ENCODE data around the gene IGFALS. TPM values are rescaled to one million over a fixed set of nuclear protein-coding genes. Genes with fewer than 3 reads are reported as not detected.

Gene IGFALS
- total RNA-seq, 1 donor from 2014 or later: 0.19 TPM

DNA sequence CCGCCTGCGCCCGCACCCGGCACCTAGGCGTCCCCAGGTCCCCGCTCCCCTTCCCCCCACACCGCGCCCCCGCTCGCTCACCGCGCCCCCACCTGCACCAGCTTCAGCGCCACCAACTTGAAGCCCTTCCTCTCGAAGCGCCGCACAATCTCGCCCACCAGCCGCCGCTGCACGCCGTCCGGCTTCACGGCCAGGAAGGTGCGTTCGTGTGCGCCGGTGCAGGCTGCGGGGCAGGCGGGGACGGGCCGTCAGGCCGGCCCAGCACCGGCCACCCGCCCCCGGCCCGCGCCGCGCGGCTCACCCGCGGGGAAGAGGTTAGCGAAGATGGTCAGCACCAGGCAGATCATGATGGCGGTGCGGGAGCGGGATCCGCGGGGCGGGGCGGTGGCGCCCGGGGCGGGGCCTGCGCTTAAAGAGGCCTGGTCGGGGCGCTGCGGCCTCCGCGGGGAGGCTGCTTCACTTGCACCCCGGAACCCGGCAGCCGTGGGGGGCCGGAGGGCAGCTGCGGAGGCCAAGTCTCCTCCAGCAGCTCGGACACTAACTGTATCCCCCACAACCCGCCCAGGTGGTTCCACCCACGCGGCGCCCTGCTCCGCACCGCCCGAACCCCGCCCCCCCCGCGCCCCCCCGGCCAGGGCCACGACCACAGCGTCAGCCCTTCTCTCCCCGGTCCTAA is 22.2 kb downstream of the IGFALS start, which contains the start of gene NME3:
TSS of gene NME3 (minus strand) at position 356 of the 676 bp plus-strand sequence. CDS start at position 347, 9 bp downstream.
- intact Hi-C loops (cut with DNase I): loop anchor here (5.0 kb wide), 1 partner anchor 64 kb away; the partner anchor contains the start of gene MAPK8IP3
- peak; percentile 92 for DNase-seq (ENCODE audit: low spot score)

DNA sequence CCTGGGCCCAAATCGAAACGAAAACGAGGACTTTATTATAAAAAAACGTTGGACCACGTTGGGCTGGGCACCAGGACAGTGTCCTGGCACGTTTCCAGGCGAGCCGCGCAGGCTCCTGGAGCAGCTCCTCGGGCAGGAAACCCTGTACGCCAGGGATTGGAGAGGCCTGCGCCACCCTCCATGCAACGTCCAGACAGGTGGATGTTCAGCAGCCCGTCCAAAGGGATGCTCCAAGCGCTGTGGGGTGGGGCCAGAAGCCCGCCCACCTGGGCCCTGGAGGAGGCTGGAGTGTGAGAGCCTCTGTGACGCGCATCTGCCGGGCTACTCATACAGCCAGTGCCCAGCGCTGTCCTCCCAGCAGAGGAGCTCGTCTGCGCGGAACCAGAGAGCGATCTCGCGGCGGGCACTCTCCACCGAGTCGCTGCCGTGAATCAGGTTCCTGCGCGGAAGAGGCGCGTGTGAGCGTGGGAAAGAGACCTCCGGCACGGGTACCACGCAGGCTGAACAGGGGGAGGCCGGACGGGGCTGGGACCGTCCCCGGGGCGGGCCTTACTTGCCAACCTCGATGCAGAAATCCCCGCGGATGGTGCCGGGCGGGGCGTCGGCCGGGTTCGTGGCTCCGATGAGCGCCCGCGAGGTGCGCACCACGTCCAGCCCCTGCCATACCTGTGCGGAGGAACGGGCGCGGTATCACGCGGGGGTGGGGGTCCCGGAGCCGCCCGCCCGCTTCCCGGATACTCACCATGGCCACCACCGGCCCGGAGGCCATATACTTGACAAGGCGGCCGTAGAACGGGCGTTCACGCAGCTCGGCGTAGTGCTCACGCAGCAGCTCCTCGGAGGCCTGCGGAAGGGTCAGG is 22.9 kb downstream of the IGFALS start:
- no peak for DNase-seq (ENCODE audit: low spot score)
- intact Hi-C loops (cut with DNase I): loop anchor here (5.0 kb wide), 1 partner anchor 63 kb away; the partner anchor contains the start of gene MAPK8IP3

DNA sequence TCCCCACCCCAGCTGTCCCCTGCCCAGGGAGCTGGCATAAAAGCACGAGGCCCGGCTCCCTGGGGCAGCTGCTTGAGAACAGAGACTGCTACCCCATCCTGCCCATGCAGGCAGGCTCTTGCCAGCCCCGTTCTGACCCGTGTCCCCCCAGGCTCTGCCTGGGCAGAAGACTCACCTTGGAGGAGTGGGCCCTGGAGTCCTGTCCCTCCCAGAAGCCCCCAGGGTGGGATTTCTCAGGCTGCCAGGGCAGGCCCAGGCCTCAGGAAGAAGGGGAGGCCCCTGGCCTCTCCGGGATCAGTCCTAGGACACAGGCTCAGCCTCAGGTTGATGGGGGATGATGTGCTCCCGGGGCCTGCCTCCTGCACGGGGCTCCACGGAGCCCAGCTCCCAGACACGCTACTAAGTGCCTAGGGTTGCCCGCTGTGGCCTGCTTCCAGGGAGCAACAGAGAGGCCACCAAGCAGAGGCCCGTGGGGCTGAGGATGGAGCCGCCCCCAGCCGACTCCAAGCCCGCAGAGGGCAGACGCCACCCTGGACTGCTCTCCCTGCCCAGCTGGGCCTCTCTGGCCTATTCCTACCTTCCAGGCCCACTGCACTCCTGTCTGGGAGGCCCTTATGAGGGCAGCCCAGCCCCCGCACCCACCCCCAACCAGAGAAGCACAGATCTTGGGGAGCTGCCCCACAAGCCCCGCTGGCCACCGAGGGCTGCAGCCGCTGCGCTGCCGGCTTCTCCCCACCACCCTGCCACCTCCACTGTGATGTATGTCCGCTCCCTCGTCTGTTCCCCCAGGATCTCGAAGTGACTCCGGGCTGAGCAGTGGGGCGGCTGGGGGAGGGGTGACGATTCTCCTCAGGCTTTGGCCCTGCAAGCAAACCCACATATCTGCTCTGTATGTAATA is 23.9 kb downstream of the IGFALS start:
- no peak for DNase-seq (ENCODE audit: low spot score)
- intact Hi-C loops (cut with DNase I): loop anchor here (5.0 kb wide), 1 partner anchor 62 kb away; the partner anchor contains the start of gene MAPK8IP3

DNA sequence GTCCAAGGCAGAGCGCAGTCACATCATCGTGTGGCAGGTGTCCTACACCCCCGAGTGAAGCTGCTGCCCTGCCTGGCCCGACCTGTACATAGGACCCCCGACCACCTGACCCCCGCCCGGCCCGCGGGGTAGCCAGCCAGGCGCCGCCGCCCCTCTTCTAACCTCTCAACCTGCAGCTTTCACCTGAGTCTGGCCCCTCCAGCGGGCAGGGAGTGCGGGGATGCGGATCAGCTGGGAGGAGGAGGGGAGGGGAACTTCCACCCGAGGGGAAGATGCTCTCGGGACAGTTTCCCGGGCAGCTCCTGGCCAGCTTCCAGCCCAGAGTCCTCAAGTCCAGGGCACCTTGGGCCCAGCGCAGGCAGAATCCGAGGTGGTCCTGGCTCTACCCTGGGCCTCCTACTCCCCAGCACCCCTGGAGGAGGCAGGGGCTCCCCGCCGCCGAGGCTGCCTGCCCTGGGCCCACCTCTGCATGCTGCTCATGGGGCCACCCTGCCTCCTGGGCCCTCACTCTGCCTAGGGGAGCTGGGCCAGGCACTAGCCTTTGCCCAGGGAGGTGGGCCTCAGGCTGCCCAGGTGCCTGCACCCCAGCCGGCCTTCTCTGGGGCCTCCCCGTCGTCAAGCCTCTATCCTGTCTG is 24.6 kb downstream of the IGFALS start:
- intact Hi-C loops (cut with DNase I): no loop called here
- DNase-seq (ENCODE audit: low spot score): no peak

DNA sequence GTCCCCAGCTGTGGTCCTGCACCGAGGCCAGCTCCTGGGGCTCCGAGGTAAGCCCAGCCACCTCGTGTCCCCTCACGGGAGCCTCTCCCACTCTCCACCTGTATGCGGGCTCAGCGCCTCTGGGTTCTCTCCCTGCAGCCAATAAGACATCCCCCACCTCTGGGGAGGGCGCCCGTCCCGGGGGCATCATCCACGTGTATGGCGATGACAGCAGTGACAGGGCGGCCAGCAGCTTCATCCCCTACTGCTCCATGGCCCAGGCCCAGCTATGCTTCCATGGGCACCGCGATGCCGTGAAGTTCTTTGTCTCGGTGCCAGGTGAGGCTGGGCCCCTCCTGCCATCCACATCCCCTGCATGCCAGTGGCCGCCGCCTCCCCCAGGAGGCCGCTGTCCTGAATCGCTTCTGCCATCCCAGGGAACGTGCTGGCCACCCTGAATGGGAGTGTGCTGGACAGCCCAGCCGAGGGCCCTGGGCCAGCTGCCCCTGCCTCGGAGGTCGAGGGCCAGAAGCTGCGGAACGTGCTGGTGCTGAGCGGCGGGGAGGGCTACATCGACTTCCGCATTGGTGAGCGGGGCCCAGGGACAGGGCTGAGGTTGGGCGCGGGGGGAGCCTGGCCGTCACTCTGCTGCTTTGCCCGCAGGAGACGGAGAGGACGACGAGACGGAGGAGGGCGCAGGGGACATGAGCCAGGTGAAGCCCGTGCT is 25.3 kb downstream of the IGFALS start:
- no peak for DNase-seq (ENCODE audit: low spot score)
- intact Hi-C loops (cut with DNase I): no loop called here

DNA sequence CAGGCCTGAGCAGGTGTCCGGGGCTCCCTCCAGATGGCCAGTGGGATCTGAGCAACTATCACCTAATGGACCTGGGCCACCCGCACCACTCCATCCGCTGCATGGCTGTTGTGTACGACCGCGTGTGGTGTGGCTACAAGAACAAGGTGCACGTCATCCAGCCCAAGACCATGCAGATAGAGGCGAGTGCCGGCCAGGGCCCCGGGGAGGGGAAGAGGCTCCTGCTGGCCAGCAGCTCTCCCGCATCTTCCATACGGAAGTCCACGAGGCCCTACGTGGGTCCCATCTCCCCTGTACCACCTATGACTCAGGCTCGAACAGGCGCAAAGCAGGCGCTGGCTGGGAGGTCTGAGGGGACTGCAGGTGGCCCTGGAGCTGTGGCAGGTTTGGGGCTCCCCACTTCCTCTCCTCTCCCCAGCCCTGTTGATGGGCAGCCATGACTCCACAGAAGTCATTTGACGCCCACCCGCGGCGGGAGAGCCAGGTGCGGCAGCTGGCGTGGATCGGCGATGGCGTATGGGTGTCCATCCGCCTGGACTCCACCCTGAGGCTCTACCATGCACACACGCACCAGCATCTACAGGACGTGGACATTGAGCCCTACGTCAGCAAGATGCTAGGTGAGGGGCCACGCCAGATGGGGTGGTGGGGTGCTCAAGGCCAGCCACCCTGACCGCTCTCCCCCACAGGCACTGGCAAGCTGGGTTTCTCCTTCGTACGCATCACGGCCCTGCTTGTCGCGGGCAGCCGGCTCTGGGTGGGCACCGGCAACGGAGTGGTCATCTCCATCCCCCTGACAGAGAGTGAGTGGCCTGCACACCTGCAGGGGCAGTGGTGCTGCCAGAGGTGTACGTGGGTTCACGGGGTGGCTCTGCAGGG is 26.1 kb downstream of the IGFALS start:
- intact Hi-C loops (cut with DNase I): no loop called here
- DNase-seq (ENCODE audit: low spot score): no peak

DNA sequence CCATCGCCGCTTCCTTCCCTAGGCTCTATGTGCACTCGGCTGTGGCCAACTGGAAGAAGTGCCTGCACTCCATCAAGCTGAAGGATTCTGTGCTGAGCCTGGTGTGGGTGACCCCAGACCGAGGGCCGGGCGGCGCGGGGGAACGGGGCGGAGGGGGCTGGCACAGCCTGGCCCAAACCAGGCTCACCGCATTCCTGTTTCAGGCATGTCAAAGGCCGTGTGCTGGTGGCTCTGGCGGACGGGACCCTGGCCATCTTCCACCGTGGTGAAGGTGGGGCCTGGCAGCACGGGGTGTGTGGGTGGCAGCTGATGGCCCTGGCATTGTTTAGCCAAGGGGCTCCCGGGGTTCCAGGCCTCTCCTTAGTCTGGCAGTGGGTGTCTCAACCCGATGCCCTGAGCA is 26.8 kb downstream of the IGFALS start:
- intact Hi-C loops (cut with DNase I): no loop called here

DNA sequence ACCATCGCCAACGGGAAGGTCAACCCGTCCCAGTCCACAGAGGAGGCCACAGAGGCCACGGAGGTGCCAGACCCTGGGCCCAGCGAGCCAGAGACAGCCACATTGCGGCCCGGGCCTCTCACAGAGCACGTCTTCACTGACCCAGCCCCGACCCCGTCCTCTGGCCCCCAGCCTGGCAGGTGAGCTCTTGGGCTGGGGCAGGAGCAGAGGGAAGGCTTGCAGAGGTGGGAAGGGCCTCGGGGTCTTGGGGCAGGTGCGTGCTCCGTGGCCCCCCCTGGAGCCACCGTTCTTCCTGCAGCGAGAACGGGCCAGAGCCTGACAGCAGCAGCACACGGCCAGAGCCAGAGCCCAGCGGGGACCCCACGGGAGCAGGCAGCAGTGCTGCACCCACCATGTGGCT is 27.3 kb downstream of the IGFALS start:
- intact Hi-C loops (cut with DNase I): no loop called here
- no peak for DNase-seq (ENCODE audit: low spot score)

More for the DNA sequence above, 26.8 kb downstream of the IGFALS start:
- no peak for DNase-seq (ENCODE audit: low spot score)

DNA sequence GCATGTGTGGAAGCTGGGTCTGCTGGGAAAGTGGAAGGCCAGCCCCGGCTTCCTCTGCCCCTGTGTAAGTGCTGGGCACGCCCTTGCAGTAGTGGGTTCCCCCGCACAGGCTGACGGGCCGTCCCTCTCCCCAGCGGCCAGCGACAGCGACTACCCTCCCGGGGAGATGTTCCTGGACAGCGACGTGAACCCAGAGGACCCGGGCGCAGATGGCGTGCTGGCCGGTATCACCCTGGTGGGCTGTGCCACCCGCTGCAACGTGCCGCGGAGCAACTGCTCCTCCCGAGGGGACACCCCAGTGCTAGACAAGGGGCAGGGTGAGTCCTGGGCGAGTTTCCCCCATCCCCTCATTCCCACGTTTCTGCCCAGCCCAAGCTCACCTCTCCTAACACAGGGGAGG is 27.7 kb downstream of the IGFALS start:
- intact Hi-C loops (cut with DNase I): no loop called here
- DNase-seq (ENCODE audit: low spot score): no peak

DNA sequence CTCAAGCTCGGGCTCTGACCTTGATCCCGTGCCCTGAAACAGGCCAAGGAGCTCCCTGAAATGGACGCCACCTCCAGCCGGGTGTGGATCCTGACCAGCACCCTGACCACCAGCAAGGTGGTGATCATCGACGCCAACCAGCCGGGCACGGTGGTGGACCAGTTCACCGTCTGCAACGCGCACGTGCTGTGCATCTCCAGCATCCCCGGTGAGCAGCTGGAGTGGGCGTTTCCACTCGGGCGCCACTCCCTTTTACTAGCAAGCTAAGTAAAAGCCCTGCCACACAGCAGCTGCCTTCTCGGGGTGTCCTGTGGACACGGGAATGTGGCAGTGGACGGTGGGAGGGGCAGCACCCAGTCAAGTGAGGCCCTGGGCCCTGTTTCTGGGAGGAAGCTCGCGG is 28.5 kb downstream of the IGFALS start:
- intact Hi-C loops (cut with DNase I): no loop called here

DNA sequence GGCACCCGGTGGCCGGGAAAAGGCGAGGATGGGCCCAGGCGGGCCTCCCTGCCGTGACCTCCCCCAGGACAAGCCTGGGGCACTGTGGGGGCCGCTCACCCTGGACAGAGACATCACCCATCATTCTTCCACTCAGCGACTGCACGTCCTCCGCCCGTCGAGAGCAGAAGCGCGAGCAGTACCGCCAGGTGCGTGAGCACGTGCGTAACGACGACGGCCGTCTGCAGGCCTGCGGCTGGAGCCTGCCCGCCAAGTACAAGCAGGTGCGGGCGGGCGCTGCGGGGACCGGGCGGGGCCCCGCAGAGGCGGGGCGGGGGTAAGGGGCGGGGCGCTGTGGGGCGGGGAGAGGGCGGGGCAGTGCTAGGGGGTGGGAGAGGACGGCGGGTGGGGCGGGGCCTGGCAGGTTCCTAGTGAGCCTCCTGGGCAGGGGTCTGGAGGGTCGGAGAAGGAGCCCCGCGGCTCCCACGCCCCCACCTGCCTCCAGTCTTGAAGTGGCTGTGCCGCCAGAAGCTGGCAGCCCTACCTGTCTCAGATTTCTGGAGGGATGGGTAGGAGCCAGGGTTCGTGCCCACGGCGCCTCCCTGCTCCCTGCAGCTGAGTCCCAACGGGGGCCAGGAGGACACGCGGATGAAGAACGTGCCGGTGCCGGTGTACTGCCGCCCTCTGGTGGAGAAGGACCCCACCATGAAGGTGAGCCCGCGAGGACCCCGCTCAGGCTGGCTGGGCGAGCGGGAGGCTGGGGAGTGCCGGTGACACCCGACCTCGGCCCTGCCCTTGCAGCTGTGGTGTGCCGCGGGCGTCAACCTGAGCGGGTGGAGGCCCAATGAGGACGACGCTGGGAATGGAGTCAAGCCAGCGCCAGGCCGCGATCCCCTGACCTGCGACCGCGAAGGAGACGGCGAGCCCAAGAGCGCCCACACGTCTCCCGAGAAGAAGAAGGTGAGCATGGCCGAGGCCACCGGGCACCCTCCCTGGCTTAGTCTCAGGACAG is 29.7 kb downstream of the IGFALS start:
- DNase-seq (ENCODE audit: low spot score): no peak
- intact Hi-C loops (cut with DNase I): no loop called here

More for the DNA sequence above, 28.5 kb downstream of the IGFALS start:
- DNase-seq (ENCODE audit: low spot score): no peak

DNA sequence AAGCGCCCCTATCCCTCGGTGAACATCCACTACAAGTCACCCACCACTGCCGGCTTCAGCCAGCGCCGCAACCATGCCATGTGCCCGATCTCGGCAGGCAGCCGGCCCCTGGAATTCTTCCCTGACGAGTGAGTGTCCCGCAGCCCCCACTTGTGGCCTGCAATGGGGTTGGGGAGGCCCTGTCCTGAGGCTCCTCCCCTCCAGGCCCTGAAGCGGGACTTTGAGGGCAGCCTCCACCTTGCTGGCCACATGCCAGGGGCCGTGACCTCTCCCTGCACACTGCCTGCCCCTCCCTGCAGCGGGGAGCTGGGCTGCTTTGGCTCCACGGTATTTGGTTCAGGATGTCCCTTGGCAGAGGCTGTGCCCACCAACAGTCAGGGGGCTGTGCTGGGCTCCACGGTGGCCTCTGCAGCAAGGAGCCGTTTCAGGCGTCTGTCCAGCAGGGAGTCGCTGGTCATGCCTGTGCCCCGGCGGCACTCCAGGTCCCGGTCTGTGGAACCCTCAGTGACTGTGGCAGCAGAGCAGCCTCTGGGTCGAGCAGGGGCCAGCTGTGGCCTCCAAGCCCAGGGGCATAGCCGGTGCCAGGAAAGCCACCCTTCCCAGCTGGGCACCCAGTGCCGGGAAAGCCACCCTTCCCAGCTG is 30.5 kb downstream of the IGFALS start:
- no peak for DNase-seq (ENCODE audit: low spot score)
- intact Hi-C loops (cut with DNase I): no loop called here

DNA sequence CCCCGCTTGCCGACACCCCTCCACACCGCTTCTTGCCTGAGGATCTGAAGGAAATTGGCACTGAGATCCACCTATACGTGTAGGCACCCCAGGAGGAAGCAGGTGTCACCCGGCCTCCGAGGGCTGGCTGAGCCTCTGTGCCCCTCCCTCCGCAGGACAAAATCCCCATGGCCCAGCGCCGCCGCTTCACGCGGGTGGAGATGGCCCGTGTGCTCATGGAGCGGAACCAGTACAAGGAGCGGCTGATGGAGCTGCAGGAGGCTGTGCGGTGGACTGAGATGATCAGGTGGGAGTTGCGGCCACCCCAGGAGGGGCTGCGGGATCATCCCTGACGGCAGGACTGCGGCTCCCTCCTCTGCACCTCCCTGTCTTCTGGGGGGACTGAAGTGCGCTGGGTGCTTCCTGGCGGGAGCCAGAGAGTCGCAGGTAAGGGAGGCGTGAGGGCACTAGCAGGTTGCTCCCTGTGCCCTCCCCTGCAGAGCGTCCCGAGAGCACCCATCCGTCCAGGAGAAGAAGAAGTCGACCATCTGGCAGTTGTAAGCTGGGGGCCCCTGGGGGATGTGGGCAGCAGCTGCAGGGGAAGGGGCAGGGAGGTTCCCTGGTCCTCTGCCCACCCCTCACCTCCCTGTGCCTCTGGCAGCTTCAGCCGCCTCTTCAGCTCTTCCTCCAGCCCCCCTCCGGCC is 31.2 kb downstream of the IGFALS start:
- intact Hi-C loops (cut with DNase I): no loop called here
- no peak for DNase-seq (ENCODE audit: low spot score)

DNA sequence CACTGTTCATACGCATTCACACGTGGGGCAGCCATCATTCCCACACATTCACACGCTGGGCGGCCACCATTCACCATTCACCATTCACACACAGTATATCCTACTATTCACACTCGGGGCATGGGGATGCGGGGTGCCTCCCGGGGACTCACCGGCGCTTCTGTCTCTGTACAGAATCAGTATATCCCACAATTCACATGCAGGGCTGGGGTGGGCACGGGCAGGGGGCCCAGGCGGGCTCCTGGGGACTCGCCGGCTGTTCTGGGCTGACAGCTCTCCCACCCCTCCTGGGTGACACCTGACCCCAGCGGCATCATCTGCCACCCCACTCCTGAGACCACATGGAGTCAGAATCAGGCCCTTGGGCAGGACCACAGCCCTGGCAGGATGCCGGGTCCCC is 31.8 kb downstream of the IGFALS start:
- intact Hi-C loops (cut with DNase I): no loop called here
- no peak for DNase-seq (ENCODE audit: low spot score)

DNA sequence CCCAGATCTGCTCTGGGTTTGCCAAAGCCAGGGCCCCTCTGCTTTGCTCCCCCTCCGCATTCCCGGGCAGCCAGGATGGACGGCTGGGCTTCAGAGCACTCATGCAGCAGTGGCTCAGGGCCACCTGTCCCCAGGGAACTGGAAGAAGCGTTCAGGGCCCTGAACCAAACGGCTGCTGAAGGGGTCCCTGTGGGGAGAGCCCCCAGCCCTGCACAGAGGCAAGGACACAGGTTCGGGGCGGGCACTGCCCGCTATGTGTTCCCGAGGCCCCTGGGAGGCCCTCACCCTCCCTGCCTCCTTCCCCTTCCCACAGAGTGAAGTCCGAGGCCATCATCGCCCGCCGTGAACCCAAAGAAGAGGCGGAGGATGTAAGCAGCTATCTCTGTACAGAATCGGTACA is 32.6 kb downstream of the IGFALS start:
- no peak for DNase-seq (ENCODE audit: low spot score)
- intact Hi-C loops (cut with DNase I): no loop called here
